CD14-positive monocyte (primary cell): ENCODE measurements around the gene ANKRD13A. TPM values are rescaled to one million over a fixed set of nuclear protein-coding genes. Genes with fewer than 3 reads are reported as not detected.
A peak's percentile ranks its signal among the peaks of the same experiment; 100 is the strongest.

Experiments
- DNase-seq, 3 donors: peaks; one replicate each; pipeline ENCODE4 v3.0.0-alpha.2; 2011 to 2022
- H2AFZ ChIP-seq: 2 replicates; pipeline ENCODE4 v1.6.0; 2012; ENCODE audit warnings: mild to moderate bottlenecking, low read depth, low read length, inconsistent platforms; ENCODE audit not compliant: insufficient read depth, poor library complexity, severe bottlenecking
- H3K27ac ChIP-seq, 2 donors: 1 replicate in 1 of 2; 2 replicates in 1 of 2; pipeline ENCODE4 v1.5.1; 2012 to 2013; ENCODE audit warnings: low read length in 2 of 2, control low read depth in 1 of 2, inconsistent platforms in 1 of 2, low read depth in 1 of 2, mild to moderate bottlenecking in 1 of 2
- H3K27me3 ChIP-seq, 2 donors: one replicate each; pipeline versions ENCODE4 v1.6.0 to v1.6.1; 2011 to 2013; ENCODE audit warnings: low read length in 2 of 2; ENCODE audit not compliant: control insufficient read depth in 2 of 2, insufficient read depth in 2 of 2
- H3K36me3 ChIP-seq, 2 donors: replicated peaks in 1 of 2; 1 replicate in 1 of 2; 2 replicates in 1 of 2; pipeline versions ENCODE4 v1.5.1 to v1.6.1; 2012 to 2013; ENCODE audit warnings: low read length in 2 of 2, control low read depth in 1 of 2, inconsistent platforms in 1 of 2, mild to moderate bottlenecking in 1 of 2; ENCODE audit not compliant: insufficient read depth in 2 of 2, control insufficient read depth in 1 of 2
- H3K4me1 ChIP-seq, 2 donors: 1 replicate in 1 of 2; 2 replicates in 1 of 2; pipeline versions ENCODE4 v1.5.1 to v1.6.1; 2012 to 2013; ENCODE audit warnings: low read length in 2 of 2, control low read depth in 1 of 2, inconsistent platforms in 1 of 2, mild to moderate bottlenecking in 1 of 2, moderate library complexity in 1 of 2; ENCODE audit not compliant: insufficient read depth in 2 of 2, control insufficient read depth in 1 of 2
- H3K4me2 ChIP-seq: replicated peaks from 2 replicates; pipeline ENCODE3; 2012; ENCODE audit warnings: low read length, moderate library complexity, mild to moderate bottlenecking; ENCODE audit not compliant: poor library complexity, severe bottlenecking; ENCODE audit errors: extremely low read depth
- H3K4me3 ChIP-seq, 3 experiments: fragments of 200-600 bp in 1 of 3; sonication (generic) in 1 of 3; replicated peaks in 1 of 3; 1 replicate in 2 of 3; 2 replicates in 1 of 3; pipeline ENCODE4 v1.5.1; 2011 to 2013; ENCODE audit warnings: low read length in 3 of 3, mild to moderate bottlenecking in 3 of 3, control low read depth in 2 of 3, low read depth in 2 of 3, inconsistent platforms in 1 of 3, moderate library complexity in 1 of 3
- H3K79me2 ChIP-seq: 2 replicates; pipeline ENCODE4 v1.6.0; 2012; ENCODE audit warnings: mild to moderate bottlenecking, control low read depth, inconsistent platforms, low read length, moderate library complexity; ENCODE audit not compliant: insufficient read depth
- H3K9ac ChIP-seq: 2 replicates; pipeline ENCODE4 v1.6.0; 2017; ENCODE audit warnings: low read length, mild to moderate bottlenecking; ENCODE audit not compliant: insufficient read depth, poor library complexity, severe bottlenecking
- H3K9me3 ChIP-seq, 2 donors: replicated peaks in 1 of 2; 1 replicate in 1 of 2; 2 replicates in 1 of 2; pipeline versions ENCODE4 v1.5.1 to v1.6.1; 2012 to 2013; ENCODE audit warnings: low read length in 2 of 2, control low read depth in 1 of 2; ENCODE audit not compliant: control insufficient read depth in 1 of 2, insufficient read depth in 1 of 2
- H4K20me1 ChIP-seq: 2 replicates; pipeline ENCODE4 v1.6.0; 2012; ENCODE audit warnings: mild to moderate bottlenecking, low read length, control low read depth, moderate library complexity; ENCODE audit not compliant: insufficient read depth
- H3K27ac Mint-ChIP-seq, 7 donors: one replicate each; pipeline ENCODE4 v1.8.0; 2020; ENCODE audit warnings: mild to moderate bottlenecking in 7 of 7, mixed read lengths in 7 of 7, moderate library complexity in 6 of 7, inconsistent platforms in 2 of 7
- H3K27me3 Mint-ChIP-seq, 3 donors: one replicate each; pipeline ENCODE4 v1.8.0; 2021 to 2022; ENCODE audit warnings: low read depth in 3 of 3, mild to moderate bottlenecking in 3 of 3, mixed read lengths in 3 of 3, moderate library complexity in 3 of 3, inconsistent platforms in 1 of 3
- H3K36me3 Mint-ChIP-seq, 2 donors: one replicate each; pipeline ENCODE4 v1.8.0; 2020; ENCODE audit warnings: mixed read lengths in 2 of 2, inconsistent platforms in 1 of 2, mild to moderate bottlenecking in 1 of 2
- H3K4me1 Mint-ChIP-seq: one replicate; pipeline ENCODE4 v1.8.0; 2020; ENCODE audit warnings: mild to moderate bottlenecking, mixed read lengths
- H3K4me3 Mint-ChIP-seq, 2 donors: one replicate each; pipeline ENCODE4 v1.8.0; 2020; ENCODE audit warnings: mild to moderate bottlenecking in 2 of 2, mixed read lengths in 2 of 2, moderate library complexity in 1 of 2
- H3K9me3 Mint-ChIP-seq, 7 donors: one replicate each; pipeline ENCODE4 v1.8.0; 2020 to 2022; ENCODE audit warnings: mixed read lengths in 7 of 7, mild to moderate bottlenecking in 6 of 7, moderate library complexity in 6 of 7, inconsistent platforms in 2 of 7
- CTCF ChIP-seq: fragments of 200-600 bp; IDR thresholded peaks from one replicate; pipeline ENCODE4 v1.8.0; 2022; ENCODE audit warnings: antibody characterized with exemption, mild to moderate bottlenecking
- WGBS: methylation state at CpG from one replicate; pipeline ENCODE4 v1.1.5; 2013; ENCODE audit warnings: missing lambda C conversion rate; ENCODE audit not compliant: insufficient coverage; 5-methylcytosine and 5-hydroxymethylcytosine counted together
- intact Hi-C, 2 donors: fragments of 100-400 bp; cut with micrococcal nuclease; formaldehyde crosslinking; loops; one replicate each; pipeline versions ENCODE4 v1.15.0 to v1.15.1; 2023
- polyA plus RNA-seq, 3 donors: library from polyadenylated mRNA; depleted of rRNA in 1 of 3; unstranded in 2 of 3; stranded (reverse) in 1 of 3; fragments of 300-500 nt in 2 of 3; fragments of >200 nt in 1 of 3; fragmentation: Illumina TruSeq in 2 of 3; gene quantifications; 1 replicate in 2 of 3; 2 replicates in 1 of 3; pipeline ENCODE4 v1.2.3, GENCODE V29; 2012 to 2021

ANKRD13A gene
- polyA plus RNA-seq, 3 donors = 42.8 to 89.3 (median 46.8) TPM

GRCh38 chr12:109988903-109989302, 10.3 kb upstream of the ANKRD13A start:
- WGBS = 100% methylated on average over 1 of the region's 8 CpGs
- H3K4me1 Mint-ChIP-seq = peaks cover 15% of the 10 kb centered on the region
- H3K4me1 ChIP-seq = peaks cover 9 to 12% of the 10 kb centered on the region in 2 donors
- H3K4me3 ChIP-seq = no peak overlapping the region
- H3K36me3 Mint-ChIP-seq = peaks cover 59 to 83% of the 10 kb centered on the region in 2 donors
- peaks cover 74 to 88% of the 10 kb centered on the region in 2 donors for H3K36me3 ChIP-seq
- no peaks in the 10 kb centered on the region for H3K27me3 ChIP-seq
- H3K27ac Mint-ChIP-seq = no peak overlapping the region
- DNase-seq = no peak
- peaks cover 92% of the 10 kb centered on the region for H3K79me2 ChIP-seq
- peak overlapping the region in 1 of 2 donors; percentile 4 for H3K27ac ChIP-seq
- TF ChIP-seq CTCF = no peak
- peaks cover 97% of the 10 kb centered on the region for H4K20me1 ChIP-seq
- H3K9me3 ChIP-seq = no peaks in the 10 kb centered on the region
- no peaks in the 10 kb centered on the region for H3K27me3 Mint-ChIP-seq
- no peak overlapping the region for H2AFZ ChIP-seq
- no peak overlapping the region for H3K4me3 Mint-ChIP-seq
- no peak overlapping the region for H3K9ac ChIP-seq
- no peaks in the 10 kb centered on the region for H3K9me3 Mint-ChIP-seq
- H3K4me2 ChIP-seq = no peak overlapping the region
- intact Hi-C loops = loop anchor here (5.0 kb wide), 1 partner anchor 33 kb away; no protein-coding TSS in a partner anchor

- Histone ChIP-seq H3K27ac (peak overlapping the region in 1 of 2 donors; percentile 4), H3K4me2 (no peak overlapping the region), H3K4me1 (peaks cover 14 to 17% of the 10 kb centered on the region in 2 donors), H3K4me3 (no peak overlapping the region), H3K9ac (no peak overlapping the region), H3K79me2 (peaks cover 92% of the 10 kb centered on the region), H2AFZ (no peak overlapping the region), H3K27me3 (no peaks in the 10 kb centered on the region), H3K36me3 (peaks cover 69 to 83% of the 10 kb centered on the region in 2 donors), H3K9me3 (no peaks in the 10 kb centered on the region), H4K20me1 (peaks cover 97% of the 10 kb centered on the region)
- Mint-ChIP-seq H3K9me3 (no peaks in the 10 kb centered on the region), H3K27me3 (no peaks in the 10 kb centered on the region), H3K36me3 (peaks cover 57 to 79% of the 10 kb centered on the region in 2 donors), H3K27ac (peak overlapping the region in 2 of 7 donors; percentile 40 to 73), H3K4me3 (no peak overlapping the region), H3K4me1 (peaks cover 20% of the 10 kb centered on the region)
- TF ChIP-seq CTCF = no peak
- intact Hi-C loops = loop anchor here (5.0 kb wide), 1 partner anchor 33 kb away; no protein-coding TSS in a partner anchor
- no peak for DNase-seq
- WGBS = no CpG with 5 or more reads among the region's 5 CpGs
Observed at GRCh38 chr12:109989380-109989779, 9.8 kb upstream of the ANKRD13A start.
